GM12878 (cell line): ENCODE results near the gene BTG1. TPM values are rescaled to one million over a fixed set of nuclear protein-coding genes. Genes with fewer than 3 reads are reported as not detected.

Experiments
- ATAC-seq: fragments of 200-7000 bp; cut with Tn5 transposase; 3 replicates; pipeline ENCODE4 v1.9.1; 2020; ENCODE audit warnings: mild to moderate bottlenecking, moderate library complexity
- BruUV-seq: library from RNA; stranded (reverse); fragments of 400-500 nt; replicated peaks from 2 replicates; lab custom pipeline; 2021; lab: Mats Ljungman, UMichigan
- CTCF ChIA-PET: fragments of 300-600 bp; sonication (Branson Sonifier 250); formaldehyde crosslinking; extraction: SDS; loops from one replicate; lab custom pipeline; 2021; ENCODE audit warnings: inconsistent platforms; lab: Yijun Ruan, JAX
- POLR2A ChIA-PET: fragments of 350-600 bp; formaldehyde crosslinking; extraction: SDS; loops from one replicate; lab custom pipeline; 2021; ENCODE audit warnings: inconsistent platforms; lab: Charles Lee
- RAD21 ChIA-PET: fragments of 300-600 bp; sonication (Branson Sonifier 250); formaldehyde crosslinking; loops from one replicate; lab custom pipeline; 2023; ENCODE audit warnings: antibody characterized with exemption; ENCODE audit not compliant: unreplicated experiment; lab: Charles Lee
- SMC1A ChIA-PET: fragments of 300-600 bp; sonication (Branson Sonifier 250); formaldehyde crosslinking; loops from one replicate; lab custom pipeline; 2023; ENCODE audit not compliant: unreplicated experiment, uncharacterized antibody; lab: Charles Lee
- DNase-seq: peaks from one replicate; pipeline ENCODE4 v3.0.0-alpha.2; 2011; ENCODE audit warnings: low read depth, low spot score
- FAIRE-seq: peaks from 3 replicates; lab custom pipeline; 2011; peaks lifted over from hg19 to GRCh38; lab: Jason Lieb, UNC
- H2AFZ ChIP-seq: 2 replicates; pipeline ENCODE4 v1.6.0; 2011; ENCODE audit warnings: low read depth, low read length, control low read depth; ENCODE audit not compliant: control insufficient read depth
- H3K27ac ChIP-seq: 2 replicates; pipeline ENCODE4 v1.5.1; 2011; ENCODE audit warnings: control low read depth; ENCODE audit not compliant: control insufficient read depth, insufficient read depth
- H3K27me3 ChIP-seq, 2 experiments: replicated peaks in 1 of 2; 2 replicates each; pipeline versions ENCODE4 v1.6.0 to v1.6.1; 2011; ENCODE audit warnings: low read length in 1 of 2; ENCODE audit not compliant: control insufficient read depth in 2 of 2, insufficient read depth in 2 of 2
- H3K36me3 ChIP-seq, 2 experiments: 2 replicates each; pipeline ENCODE4 v1.5.1; 2011; ENCODE audit warnings: low read length in 1 of 2; ENCODE audit not compliant: control insufficient read depth in 2 of 2, insufficient read depth in 2 of 2
- H3K4me1 ChIP-seq: 2 replicates; pipeline ENCODE4 v1.6.1; 2011; ENCODE audit warnings: mild to moderate bottlenecking, low read length, moderate library complexity, mixed read lengths; ENCODE audit not compliant: control insufficient read depth, insufficient read depth
- H3K4me2 ChIP-seq: 2 replicates; pipeline ENCODE4 v1.6.0; 2011; ENCODE audit warnings: control low read depth; ENCODE audit not compliant: control insufficient read depth, insufficient read depth
- H3K4me3 ChIP-seq: fragments of 200-600 bp; sonication (generic); 2 replicates; pipeline ENCODE4 v1.5.1; 2016
- H3K79me2 ChIP-seq: 2 replicates; pipeline ENCODE4 v1.6.0; 2011; ENCODE audit warnings: low read length; ENCODE audit not compliant: control insufficient read depth, insufficient read depth
- H3K9ac ChIP-seq: 2 replicates; pipeline ENCODE4 v1.8.0; 2011; ENCODE audit warnings: low read length, control low read depth, mixed read lengths; ENCODE audit not compliant: control insufficient read depth, insufficient read depth
- H3K9me3 ChIP-seq: replicated peaks from 3 replicates; pipeline ENCODE4 v1.5.1; 2011; ENCODE audit warnings: mild to moderate bottlenecking, low read length; ENCODE audit not compliant: control insufficient read depth, insufficient read depth
- H4K20me1 ChIP-seq: 2 replicates; pipeline ENCODE4 v1.6.0; 2011; ENCODE audit not compliant: control insufficient read depth, insufficient read depth
- CBX5 ChIP-seq: sonication (generic); IDR thresholded peaks from 2 replicates; pipeline ENCODE4 v1.6.1; 2016; ENCODE audit warnings: low read depth, moderate library complexity, mild to moderate bottlenecking, inconsistent platforms
- MTA2 ChIP-seq: fragments of 450-650 bp; IDR thresholded peaks from 2 replicates; pipeline ENCODE4 v1.6.1; 2016; ENCODE audit warnings: low read depth, mild to moderate bottlenecking, moderate library complexity
- MXI1 ChIP-seq: fragments of 150-350 bp; IDR thresholded peaks from 2 replicates; pipeline ENCODE4 v1.6.1; 2011; ENCODE audit warnings: low read depth, mild to moderate bottlenecking, inconsistent platforms, low read length, improper control_type of control experiment
- POLR2AphosphoS5 ChIP-seq: IDR thresholded peaks from 2 replicates; pipeline ENCODE4 v1.6.1; 2011; ENCODE audit warnings: mild to moderate bottlenecking, low read length, inconsistent platforms
- ZSCAN29 ChIP-seq: fragments of 450-650 bp; IDR thresholded peaks from 2 replicates; pipeline ENCODE4 v1.6.1; 2017; ENCODE audit warnings: mild to moderate bottlenecking, moderate library complexity
- WGBS: methylation state at CpG from one replicate; pipeline ENCODE4 v1.1.6; 2016; ENCODE audit warnings: low lambda C conversion rate; ENCODE audit not compliant: insufficient replicate concordance, insufficient coverage; ENCODE audit errors: missing lambda C conversion rate; 5-methylcytosine and 5-hydroxymethylcytosine counted together
- in situ Hi-C: fragments of 300-500 bp; cut with MboI; formaldehyde crosslinking; loops from 9 replicates; pipeline ENCODE4 v1.14.3; 2018; ENCODE audit warnings: mixed read lengths
- intact Hi-C: fragments of 100-400 bp; cut with micrococcal nuclease; formaldehyde crosslinking; loops from one replicate; pipeline ENCODE4 v1.14.2; 2022; ENCODE audit not compliant: unreplicated experiment
- polyA plus RNA-seq, 11 experiments: library from polyadenylated mRNA; depleted of rRNA in 4 of 11; unstranded in 6 of 11; stranded (reverse) in 5 of 11; fragments of >200 nt; fragmentation: Nextera tagmentation in 4 of 11; fragmentation: Illumina TruSeq in 1 of 11; extraction: Ambion mirVana in 4 of 11; extraction: Trizol in 1 of 11; gene quantifications; 1 replicate in 1 of 11; 2 replicates in 10 of 11; pipeline versions ENCODE4 v1.2.1 to v1.2.3, GENCODE V29; 2011 to 2016; ENCODE audit warnings: inconsistent platforms in 2 of 11, missing spikeins in 2 of 11, low read depth in 1 of 11
- total RNA-seq, 4 experiments: library from RNA; depleted of rRNA in 3 of 4; stranded (reverse); fragments of >200 nt in 3 of 4; fragmentation: Illumina TruSeq in 1 of 4; extraction: Trizol in 1 of 4; gene quantifications; 2 replicates each; pipeline versions ENCODE4 v1.2.1 to v1.2.3, GENCODE V29; 2013 to 2021
- TF ChIP-seq, protein P1 (sequence below): IDR thresholded peaks from 2 replicates; pipeline ENCODE4 v1.6.1; 2011; ENCODE audit warnings: mild to moderate bottlenecking, low read depth, low read length, moderate library complexity; ENCODE audit not compliant: insufficient replicate concordance
- TF ChIP-seq, protein P2 (sequence below): fragments of 450-650 bp; IDR thresholded peaks from 2 replicates; pipeline ENCODE4 v1.6.1; 2017; ENCODE audit warnings: mild to moderate bottlenecking, moderate library complexity

The BTG1 gene
- total and polyA plus RNA-seq, 10 of the 15 experiments (the other 5 are each of a cell fraction or from before 2014, with no cell fraction given), result 23.7 to 194 (median 56.4) TPM

DNA sequence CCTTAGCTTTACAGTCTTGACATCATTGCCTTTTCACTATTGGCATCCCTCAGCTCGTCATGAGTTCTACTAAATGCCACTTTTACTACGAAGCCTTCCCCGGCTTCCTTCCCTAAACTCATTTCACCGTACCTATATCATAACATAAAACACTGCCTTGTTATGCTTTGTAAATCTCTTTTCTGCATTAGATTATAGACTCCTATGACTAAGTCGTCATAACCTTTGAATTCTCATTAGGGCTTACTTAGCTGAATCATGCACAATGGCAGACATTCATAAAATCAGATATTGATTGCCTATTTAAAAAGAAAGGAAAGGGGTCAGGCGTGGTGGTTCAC lies 21.0 kb downstream of the BTG1 start:
- peak; percentile 32 for ATAC-seq
- in situ Hi-C loops, result loop anchor here (25.0 kb wide), 1 partner anchor 537 kb away; no protein-coding TSS in a partner anchor

DNA sequence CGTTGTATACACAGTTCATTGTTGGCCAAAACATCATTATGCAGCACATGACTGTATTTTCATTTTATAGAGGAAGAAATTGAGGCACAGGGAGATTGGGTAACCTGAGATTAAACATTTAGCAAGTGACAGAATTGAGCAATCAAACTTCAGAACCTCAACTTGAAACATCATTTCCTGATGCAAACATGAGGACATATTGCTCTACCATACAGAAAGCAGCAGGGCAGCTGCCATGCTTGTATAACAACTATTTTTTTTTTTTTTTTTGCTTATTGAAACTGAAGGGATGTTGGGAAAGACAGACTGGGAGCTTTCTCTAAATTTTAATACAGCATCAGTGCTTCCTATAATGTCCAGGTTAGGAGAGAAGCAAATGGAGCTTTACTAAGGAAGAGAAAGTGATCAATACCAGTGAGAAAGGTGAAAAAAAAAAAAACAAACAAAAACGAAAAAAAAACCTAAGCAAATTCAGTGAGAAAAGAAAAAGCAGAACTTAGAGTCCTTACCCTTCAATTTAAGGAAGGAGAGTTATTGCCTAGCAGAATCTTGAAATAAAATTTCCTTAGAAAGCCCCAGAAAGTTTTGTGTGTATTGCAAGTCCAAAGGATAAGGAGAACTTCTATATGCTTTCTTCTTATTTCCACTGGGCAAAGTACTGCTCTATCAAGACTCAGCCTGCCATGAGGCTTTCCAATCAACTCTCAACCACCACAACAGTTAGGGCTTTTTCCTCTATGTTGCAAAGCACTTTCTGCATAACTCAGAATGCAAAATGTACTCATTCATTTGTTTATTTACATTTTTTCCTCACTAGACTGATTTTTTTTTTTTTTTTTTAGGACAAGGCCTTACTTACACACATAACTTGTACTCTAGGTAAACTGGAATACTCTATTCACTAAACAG lies 21.6 kb downstream of the BTG1 start:
- Histone ChIP-seq H3K27me3 (no peaks in the 10 kb centered on the region), H3K4me2 (peak overlapping the region; percentile 87), H3K79me2 (peaks cover 67% of the 10 kb centered on the region), H2AFZ (no peak overlapping the region), H3K4me3 (peak overlapping the region; percentile 16; the same call in 1 of the 2 replicates), H4K20me1 (no peaks in the 10 kb centered on the region), H3K9ac (no peak overlapping the region), H3K27ac (peak overlapping the region; percentile 54), H3K4me1 (peaks cover 11% of the 10 kb centered on the region), H3K36me3 (no peaks in the 10 kb centered on the region; a peak in 2 of 4 replicates), H3K9me3 (peaks cover 2% of the 10 kb centered on the region; the same call in 2 of the 3 replicates)
- FAIRE-seq (no peak), DNase-seq (no peak), ATAC-seq (peak; percentile 49)
- intact Hi-C loops (no loop called here), in situ Hi-C loops (no loop called here)
- no TSS peak for BruUV-seq
- ChIA-PET CTCF (interaction anchor here (0.6 to 1.9 kb wide), 6 partner anchors 9 to 739 kb away, joined by 3 to 6 read pairs (median 3); no protein-coding TSS in a partner anchor), SMC1A (interaction anchor here (0.6 to 3.4 kb wide), 22 partner anchors 9 to 312 kb away, joined by 3 to 27 read pairs (median 4); partner anchors contain the start of gene BTG1), RAD21 (interaction anchor here (0.6 to 2.2 kb wide), 16 partner anchors 10 to 925 kb away, joined by 3 to 13 read pairs (median 5); no protein-coding TSS in a partner anchor), POLR2A (interaction anchor here (0.6 to 3.2 kb wide), 15 partner anchors 8 to 346 kb away, joined by 3 to 15 read pairs (median 4); partner anchors contain the start of gene BTG1)
- WGBS, result 48% methylated on average over 2 of the region's 2 CpGs
- no peak for TF ChIP-seq ZSCAN29
- 0 out of 2 replicates have a peak, but pooled peaks have one; percentile 19 for TF ChIP-seq MTA2
- TF ChIP-seq, protein P1, sequence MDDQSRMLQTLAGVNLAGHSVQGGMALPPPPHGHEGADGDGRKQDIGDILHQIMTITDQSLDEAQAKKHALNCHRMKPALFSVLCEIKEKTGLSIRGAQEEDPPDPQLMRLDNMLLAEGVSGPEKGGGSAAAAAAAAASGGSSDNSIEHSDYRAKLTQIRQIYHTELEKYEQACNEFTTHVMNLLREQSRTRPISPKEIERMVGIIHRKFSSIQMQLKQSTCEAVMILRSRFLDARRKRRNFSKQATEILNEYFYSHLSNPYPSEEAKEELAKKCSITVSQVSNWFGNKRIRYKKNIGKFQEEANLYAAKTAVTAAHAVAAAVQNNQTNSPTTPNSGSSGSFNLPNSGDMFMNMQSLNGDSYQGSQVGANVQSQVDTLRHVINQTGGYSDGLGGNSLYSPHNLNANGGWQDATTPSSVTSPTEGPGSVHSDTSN, result no peak
- no peak for TF ChIP-seq MXI1
- TF ChIP-seq, protein P2, sequence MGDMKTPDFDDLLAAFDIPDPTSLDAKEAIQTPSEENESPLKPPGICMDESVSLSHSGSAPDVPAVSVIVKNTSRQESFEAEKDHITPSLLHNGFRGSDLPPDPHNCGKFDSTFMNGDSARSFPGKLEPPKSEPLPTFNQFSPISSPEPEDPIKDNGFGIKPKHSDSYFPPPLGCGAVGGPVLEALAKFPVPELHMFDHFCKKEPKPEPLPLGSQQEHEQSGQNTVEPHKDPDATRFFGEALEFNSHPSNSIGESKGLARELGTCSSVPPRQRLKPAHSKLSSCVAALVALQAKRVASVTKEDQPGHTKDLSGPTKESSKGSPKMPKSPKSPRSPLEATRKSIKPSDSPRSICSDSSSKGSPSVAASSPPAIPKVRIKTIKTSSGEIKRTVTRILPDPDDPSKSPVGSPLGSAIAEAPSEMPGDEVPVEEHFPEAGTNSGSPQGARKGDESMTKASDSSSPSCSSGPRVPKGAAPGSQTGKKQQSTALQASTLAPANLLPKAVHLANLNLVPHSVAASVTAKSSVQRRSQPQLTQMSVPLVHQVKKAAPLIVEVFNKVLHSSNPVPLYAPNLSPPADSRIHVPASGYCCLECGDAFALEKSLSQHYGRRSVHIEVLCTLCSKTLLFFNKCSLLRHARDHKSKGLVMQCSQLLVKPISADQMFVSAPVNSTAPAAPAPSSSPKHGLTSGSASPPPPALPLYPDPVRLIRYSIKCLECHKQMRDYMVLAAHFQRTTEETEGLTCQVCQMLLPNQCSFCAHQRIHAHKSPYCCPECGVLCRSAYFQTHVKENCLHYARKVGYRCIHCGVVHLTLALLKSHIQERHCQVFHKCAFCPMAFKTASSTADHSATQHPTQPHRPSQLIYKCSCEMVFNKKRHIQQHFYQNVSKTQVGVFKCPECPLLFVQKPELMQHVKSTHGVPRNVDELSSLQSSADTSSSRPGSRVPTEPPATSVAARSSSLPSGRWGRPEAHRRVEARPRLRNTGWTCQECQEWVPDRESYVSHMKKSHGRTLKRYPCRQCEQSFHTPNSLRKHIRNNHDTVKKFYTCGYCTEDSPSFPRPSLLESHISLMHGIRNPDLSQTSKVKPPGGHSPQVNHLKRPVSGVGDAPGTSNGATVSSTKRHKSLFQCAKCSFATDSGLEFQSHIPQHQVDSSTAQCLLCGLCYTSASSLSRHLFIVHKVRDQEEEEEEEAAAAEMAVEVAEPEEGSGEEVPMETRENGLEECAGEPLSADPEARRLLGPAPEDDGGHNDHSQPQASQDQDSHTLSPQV, result no peak

More for the DNA sequence above, 21.0 kb downstream of the BTG1 start:
- 29% methylated on average over 6 of the region's 6 CpGs for WGBS
- Histone ChIP-seq H2AFZ (no peak overlapping the region), H3K4me1 (peaks cover 11% of the 10 kb centered on the region), H3K27ac (peak overlapping the region; percentile 54), H4K20me1 (no peaks in the 10 kb centered on the region), H3K9ac (no peak overlapping the region; the same call in 1 of the 2 replicates), H3K79me2 (peaks cover 70% of the 10 kb centered on the region), H3K36me3 (no peaks in the 10 kb centered on the region; a peak in 2 of 4 replicates), H3K4me2 (peak overlapping the region; percentile 87), H3K27me3 (no peaks in the 10 kb centered on the region), H3K4me3 (peak overlapping the region; percentile 16; the same call in 1 of the 2 replicates), H3K9me3 (peaks cover 2% of the 10 kb centered on the region; the same call in 2 of the 3 replicates)
- SMC1A ChIA-PET, result interaction anchor here (0.6 to 3.4 kb wide), 21 partner anchors 9 to 279 kb away, joined by 3 to 27 read pairs (median 4); no protein-coding TSS in a partner anchor
- DNase-seq (no peak), FAIRE-seq (no peak)
- POLR2A ChIA-PET, result interaction anchor here (1.0 to 3.2 kb wide), 5 partner anchors 9 to 94 kb away, joined by 3 to 15 read pairs (median 4); partner anchors contain the start of gene BTG1
- CTCF ChIA-PET, result interaction anchor here (0.8 to 1.9 kb wide), 5 partner anchors 9 to 446 kb away, joined by 3 to 4 read pairs (median 3); no protein-coding TSS in a partner anchor
- 0 out of 2 replicates have a peak, but pooled peaks have one; percentile 23 for TF ChIP-seq POLR2AphosphoS5
- TF ChIP-seq CBX5, result no peak
- no TSS peak for BruUV-seq
- intact Hi-C loops, result no loop called here
- RAD21 ChIA-PET, result interaction anchor here (0.6 to 2.2 kb wide), 14 partner anchors 9 to 486 kb away, joined by 3 to 13 read pairs (median 6); partner anchors contain the start of gene BTG1
